Suprapubic skin (tissue), 4 donors: Measurements from ENCODE around the gene P2RY8. TPM values are rescaled to one million over a fixed set of nuclear protein-coding genes. Genes with fewer than 3 reads are reported as not detected.

Experiments
- DNase-seq, 2 donors: peaks; one replicate each; pipeline ENCODE4 v3.0.0-alpha.2; 2019; ENCODE audit warnings: low spot score in 2 of 2
- H3K27ac ChIP-seq: fragments of 200-600 bp; sonication (generic); one replicate; pipeline ENCODE4 v1.5.1; 2019
- H3K27me3 ChIP-seq: fragments of 200-600 bp; sonication (generic); one replicate; pipeline ENCODE4 v1.5.1; 2019
- H3K36me3 ChIP-seq: fragments of 200-600 bp; sonication (generic); one replicate; pipeline ENCODE4 v1.5.1; 2019
- H3K4me1 ChIP-seq: fragments of 200-600 bp; sonication (generic); one replicate; pipeline ENCODE4 v1.5.1; 2019
- H3K4me3 ChIP-seq: fragments of 200-600 bp; sonication (generic); one replicate; pipeline ENCODE4 v1.5.1; 2019; ENCODE audit warnings: mild to moderate bottlenecking
- H3K9me3 ChIP-seq: fragments of 200-600 bp; sonication (generic); one replicate; pipeline ENCODE4 v1.5.1; 2019
- EP300 ChIP-seq: sonication (generic); formaldehyde crosslinking; IDR thresholded peaks from one replicate; pipeline ENCODE4 v1.6.1; 2017; ENCODE audit warnings: antibody characterized with exemption
- POLR2A ChIP-seq, 2 donors: fragments of 450-650 bp; IDR thresholded peaks; one replicate each; pipeline ENCODE4 v1.6.1; 2017; ENCODE audit warnings: antibody characterized with exemption in 2 of 2, mild to moderate bottlenecking in 2 of 2, moderate library complexity in 2 of 2
- POLR2AphosphoS5 ChIP-seq, 3 donors: sonication (generic); formaldehyde crosslinking; IDR thresholded peaks; one replicate each; pipeline ENCODE4 v1.6.1; 2017; ENCODE audit warnings: antibody characterized with exemption in 3 of 3
- WGBS: methylation state at CpG from one replicate; pipeline ENCODE4 v1.1.5; 2018; 5-methylcytosine and 5-hydroxymethylcytosine counted together
- total RNA-seq, 4 donors: library from RNA; depleted of rRNA; stranded (reverse); fragments of >200 nt; gene quantifications; one replicate each; pipeline ENCODE4 v1.1.0, GENCODE V29; 2016
- TF ChIP-seq, protein P1 (sequence below), 2 donors: fragments of 200-600 bp in 1 of 2; fragments of 450-650 bp in 1 of 2; sonication (generic) in 1 of 2; IDR thresholded peaks; one replicate each; pipeline ENCODE4 v1.5.1; 2016 to 2019; ENCODE audit warnings: antibody characterized with exemption in 2 of 2, mild to moderate bottlenecking in 1 of 2, moderate library complexity in 1 of 2

The P2RY8 gene
- total RNA-seq, 4 donors from 2014 or later: 0.25 TPM; not detected in 3

DNA sequence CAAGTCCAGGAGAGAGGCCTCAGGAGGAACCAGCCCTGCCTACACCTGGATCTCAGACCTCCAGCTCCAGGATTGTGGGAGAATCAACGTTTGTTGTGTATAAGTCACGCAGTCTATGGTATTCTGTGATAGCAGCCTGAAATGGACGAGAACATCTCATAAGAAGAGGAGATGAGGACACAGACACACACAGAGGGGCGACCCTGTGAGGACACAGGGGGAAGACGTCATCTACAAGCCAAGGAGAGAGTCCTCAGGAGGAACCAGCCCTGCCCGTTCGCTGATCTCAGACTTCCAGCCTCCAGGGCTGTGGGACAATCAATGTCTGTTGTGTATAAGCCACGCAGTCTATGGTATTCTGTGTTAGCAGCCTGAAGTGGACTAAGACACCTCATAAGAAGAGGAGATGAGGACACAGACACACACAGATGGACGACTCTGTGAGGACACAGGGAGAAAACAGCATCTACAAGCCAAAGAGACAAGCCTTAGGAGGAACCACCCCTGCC is 20.3 kb downstream of the P2RY8 start:
- Histone ChIP-seq H3K36me3 (no peaks in the 10 kb centered on the region), H3K4me3 (no peak overlapping the region), H3K4me1 (no peaks in the 10 kb centered on the region), H3K9me3 (peaks cover 9% of the 10 kb centered on the region), H3K27me3 (no peaks in the 10 kb centered on the region), H3K27ac (no peak overlapping the region)
- TF ChIP-seq EP300: no peak
- TF ChIP-seq, protein P1, sequence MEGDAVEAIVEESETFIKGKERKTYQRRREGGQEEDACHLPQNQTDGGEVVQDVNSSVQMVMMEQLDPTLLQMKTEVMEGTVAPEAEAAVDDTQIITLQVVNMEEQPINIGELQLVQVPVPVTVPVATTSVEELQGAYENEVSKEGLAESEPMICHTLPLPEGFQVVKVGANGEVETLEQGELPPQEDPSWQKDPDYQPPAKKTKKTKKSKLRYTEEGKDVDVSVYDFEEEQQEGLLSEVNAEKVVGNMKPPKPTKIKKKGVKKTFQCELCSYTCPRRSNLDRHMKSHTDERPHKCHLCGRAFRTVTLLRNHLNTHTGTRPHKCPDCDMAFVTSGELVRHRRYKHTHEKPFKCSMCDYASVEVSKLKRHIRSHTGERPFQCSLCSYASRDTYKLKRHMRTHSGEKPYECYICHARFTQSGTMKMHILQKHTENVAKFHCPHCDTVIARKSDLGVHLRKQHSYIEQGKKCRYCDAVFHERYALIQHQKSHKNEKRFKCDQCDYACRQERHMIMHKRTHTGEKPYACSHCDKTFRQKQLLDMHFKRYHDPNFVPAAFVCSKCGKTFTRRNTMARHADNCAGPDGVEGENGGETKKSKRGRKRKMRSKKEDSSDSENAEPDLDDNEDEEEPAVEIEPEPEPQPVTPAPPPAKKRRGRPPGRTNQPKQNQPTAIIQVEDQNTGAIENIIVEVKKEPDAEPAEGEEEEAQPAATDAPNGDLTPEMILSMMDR (IDR thresholded peaks at IDR 0.05): no peak
- TF ChIP-seq POLR2A (IDR thresholded peaks at IDR 0.05): no peak
- no peak for TF ChIP-seq POLR2AphosphoS5 (IDR thresholded peaks at IDR 0.05)
- DNase-seq: peak in 1 of 2 donors; percentile 14
- 74% methylated on average over 9 of the region's 9 CpGs for WGBS

DNA sequence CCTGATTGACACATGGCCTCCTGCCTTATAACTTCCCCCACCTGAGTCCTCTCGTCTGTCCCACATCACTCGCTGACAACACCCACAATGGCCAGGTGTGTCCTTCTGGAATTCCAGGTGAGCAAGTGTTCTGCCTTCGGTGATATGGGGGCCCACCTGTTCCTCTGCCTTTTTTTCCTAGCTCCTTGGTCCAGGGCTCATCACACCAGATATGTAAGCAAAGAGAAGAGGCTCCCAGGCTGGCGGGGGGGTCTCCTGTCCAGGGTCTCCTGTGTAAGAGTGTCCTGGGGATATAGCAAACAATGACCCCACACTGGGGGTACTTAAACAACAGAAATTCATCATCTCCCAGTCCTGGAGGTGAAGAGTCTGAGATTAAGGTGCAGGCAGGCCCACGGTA is 25.2 kb downstream of the P2RY8 start:
- Histone ChIP-seq H3K27me3 (no peaks in the 10 kb centered on the region), H3K4me1 (no peaks in the 10 kb centered on the region), H3K9me3 (peaks cover 13% of the 10 kb centered on the region), H3K27ac (no peak overlapping the region), H3K36me3 (no peaks in the 10 kb centered on the region), H3K4me3 (no peak overlapping the region)
- TF ChIP-seq POLR2AphosphoS5 (IDR thresholded peaks at IDR 0.05) (no peak), EP300 (no peak), POLR2A (IDR thresholded peaks at IDR 0.05) (no peak)
- TF ChIP-seq, protein P1 (IDR thresholded peaks at IDR 0.05): no peak
- DNase-seq: peak in 1 of 2 donors; percentile 21
- WGBS: 98% methylated on average over 5 of the region's 5 CpGs

DNA sequence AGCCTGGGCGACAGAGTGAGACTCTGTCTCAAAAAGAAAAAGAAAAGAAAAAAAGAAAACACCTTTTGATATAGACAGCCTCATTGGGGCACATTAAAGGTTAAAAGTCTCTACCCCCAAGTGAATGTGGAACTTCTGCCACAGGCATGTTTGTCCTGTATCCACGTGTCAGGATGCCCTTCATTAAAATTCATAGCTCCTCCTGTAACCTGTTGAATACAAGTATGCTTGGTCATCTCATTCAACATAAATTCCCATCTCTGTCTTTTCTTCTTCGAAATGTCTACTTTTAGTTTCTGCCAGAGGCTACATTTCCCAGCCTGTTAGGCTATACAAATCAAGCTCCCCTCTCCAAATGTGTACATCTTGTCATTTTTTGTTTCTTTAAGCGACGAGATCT is 25.8 kb downstream of the P2RY8 start:
- Histone ChIP-seq H3K27me3 (no peaks in the 10 kb centered on the region), H3K4me1 (no peaks in the 10 kb centered on the region), H3K4me3 (no peak overlapping the region), H3K36me3 (no peaks in the 10 kb centered on the region), H3K27ac (no peak overlapping the region), H3K9me3 (peaks cover 13% of the 10 kb centered on the region)
- no peak for TF ChIP-seq POLR2A (IDR thresholded peaks at IDR 0.05)
- TF ChIP-seq, protein P1 (IDR thresholded peaks at IDR 0.05): no peak
- no peak for TF ChIP-seq EP300
- no peak for TF ChIP-seq POLR2AphosphoS5 (IDR thresholded peaks at IDR 0.05)
- WGBS: 63% methylated on average over 5 of the region's 5 CpGs
- DNase-seq: no peak

DNA sequence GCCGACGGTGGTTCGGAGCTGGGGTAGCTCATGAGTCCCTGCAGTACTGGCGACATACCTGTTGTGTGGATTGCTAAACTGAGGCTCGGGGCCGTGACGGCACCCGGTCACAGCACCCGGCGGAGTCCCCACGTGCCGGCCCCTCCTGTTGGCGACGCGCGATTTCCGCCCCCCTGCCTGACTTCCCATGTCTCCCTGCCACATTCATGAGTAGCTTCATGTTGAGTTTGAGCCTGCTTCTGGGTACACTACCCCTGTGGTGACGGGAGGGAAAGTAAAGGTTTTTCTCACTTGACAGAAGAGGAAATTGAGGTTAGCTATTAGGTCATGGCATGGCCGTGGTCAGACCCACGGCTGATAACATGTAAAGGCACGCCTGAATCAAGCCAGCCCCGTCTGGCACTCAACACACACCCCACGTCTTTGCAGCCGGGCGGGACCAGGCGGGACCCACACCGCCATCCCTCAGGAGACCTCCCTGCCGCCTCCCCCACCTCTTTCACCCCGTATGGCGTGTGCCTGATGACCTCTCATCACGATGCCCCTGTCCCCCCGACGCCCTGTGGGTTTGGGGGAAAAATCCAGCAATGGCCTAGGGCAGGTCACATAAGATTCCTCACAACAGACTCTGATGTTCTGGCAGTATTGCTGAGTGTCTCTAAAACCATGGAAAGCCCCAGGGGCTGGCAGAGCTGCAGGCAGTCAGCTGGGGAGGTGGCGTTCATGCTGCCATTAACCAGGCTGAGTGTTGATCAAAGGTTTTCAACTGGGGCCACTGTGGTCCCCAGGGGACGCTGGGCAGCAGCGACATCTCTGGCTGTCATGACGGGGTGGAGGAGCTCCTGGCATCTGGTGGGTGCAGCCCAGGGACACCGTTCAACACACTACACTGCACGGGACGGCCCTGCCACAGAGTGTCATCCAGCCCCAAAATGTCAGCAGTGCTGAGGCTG is 29.2 kb downstream of the P2RY8 start:
- H3K4me1 ChIP-seq: no peaks in the 10 kb centered on the region
- TF ChIP-seq POLR2AphosphoS5 (IDR thresholded peaks at IDR 0.05): no peak
- peak; percentile 48 to 71 for DNase-seq

GRCh38 chrX:1506916-1507315 is 30.1 kb downstream of the P2RY8 start:
- Histone ChIP-seq H3K4me3 (no peak overlapping the region), H3K36me3 (no peaks in the 10 kb centered on the region), H3K9me3 (peaks cover 13% of the 10 kb centered on the region), H3K27me3 (no peaks in the 10 kb centered on the region), H3K4me1 (no peaks in the 10 kb centered on the region), H3K27ac (no peak overlapping the region)
- TF ChIP-seq, protein P1 (IDR thresholded peaks at IDR 0.05): no peak
- no peak for TF ChIP-seq EP300
- no peak for TF ChIP-seq POLR2AphosphoS5 (IDR thresholded peaks at IDR 0.05)
- TF ChIP-seq POLR2A (IDR thresholded peaks at IDR 0.05): no peak
- DNase-seq: peak; percentile 26 to 56
- 85% methylated on average over 10 of the region's 15 CpGs for WGBS

More for the DNA sequence above, 29.2 kb downstream of the P2RY8 start:
- Histone ChIP-seq H3K9me3 (peaks cover 13% of the 10 kb centered on the region), H3K36me3 (no peaks in the 10 kb centered on the region), H3K27ac (no peak overlapping the region), H3K27me3 (no peaks in the 10 kb centered on the region), H3K4me3 (no peak overlapping the region)
- 79% methylated on average over 34 of the region's 40 CpGs for WGBS
